Activated B cell treated with CpG ODN at 0.5 μM for 24 hours (primary cell): Measurements from ENCODE around the gene PML. TPM values are rescaled to one million over a fixed set of nuclear protein-coding genes. Genes with fewer than 3 reads are reported as not detected.
"Not testable (repeated sequence)": the region's sequence is repeated elsewhere in the genome, so short reads cannot be mapped to it uniquely, and the experiment has no call there.

ENCODE experiments used
- ATAC-seq: fragments of 200-7000 bp; cut with Tn5 transposase; one replicate; pipeline ENCODE4 v1.10.0; 2021; ENCODE audit warnings: low read depth, mild to moderate bottlenecking, moderate library complexity
- CTCF ChIA-PET: fragments of 350-600 bp; sonication (Branson Sonifier 250); formaldehyde crosslinking; loops from one replicate; lab custom pipeline; 2021; ENCODE audit warnings: antibody characterized with exemption; lab: Charles Lee
- POLR2A ChIA-PET: fragments of 350-600 bp; sonication (Branson Sonifier 250); formaldehyde crosslinking; loops from one replicate; lab custom pipeline; 2021; ENCODE audit warnings: antibody characterized with exemption; lab: Charles Lee
- DNase-seq: peaks from one replicate; pipeline ENCODE4 v3.0.0; 2022
- H3K27ac Mint-ChIP-seq: one replicate; pipeline ENCODE4 v1.8.0; 2020; ENCODE audit warnings: mixed read lengths
- H3K27me3 Mint-ChIP-seq: one replicate; pipeline ENCODE4 v1.8.0; 2021; ENCODE audit warnings: mixed read lengths
- H3K36me3 Mint-ChIP-seq: one replicate; pipeline ENCODE4 v1.8.0; 2021; ENCODE audit warnings: low read depth, mixed read lengths
- H3K4me1 Mint-ChIP-seq: one replicate; pipeline ENCODE4 v1.8.0; 2021; ENCODE audit warnings: mixed read lengths
- H3K4me3 Mint-ChIP-seq: one replicate; pipeline ENCODE4 v1.8.0; 2020; ENCODE audit warnings: mild to moderate bottlenecking, mixed read lengths
- H3K9me3 Mint-ChIP-seq: one replicate; pipeline ENCODE4 v1.8.0; 2020; ENCODE audit warnings: mixed read lengths
- CTCF ChIP-seq: fragments of 200-600 bp; IDR thresholded peaks from one replicate; pipeline ENCODE4 v1.8.0; 2022; ENCODE audit warnings: antibody characterized with exemption, mild to moderate bottlenecking
- intact Hi-C: fragments of 100-400 bp; cut with micrococcal nuclease; formaldehyde crosslinking; loops from one replicate; pipeline ENCODE4 v1.15.1; 2024
- total RNA-seq: library from RNA; stranded (reverse); gene quantifications from 2 replicates; pipeline ENCODE4 v1.2.3, GENCODE V29; 2022

The PML gene
- total RNA-seq, 1 donor from 2014 or later = 62.4 TPM

DNA sequence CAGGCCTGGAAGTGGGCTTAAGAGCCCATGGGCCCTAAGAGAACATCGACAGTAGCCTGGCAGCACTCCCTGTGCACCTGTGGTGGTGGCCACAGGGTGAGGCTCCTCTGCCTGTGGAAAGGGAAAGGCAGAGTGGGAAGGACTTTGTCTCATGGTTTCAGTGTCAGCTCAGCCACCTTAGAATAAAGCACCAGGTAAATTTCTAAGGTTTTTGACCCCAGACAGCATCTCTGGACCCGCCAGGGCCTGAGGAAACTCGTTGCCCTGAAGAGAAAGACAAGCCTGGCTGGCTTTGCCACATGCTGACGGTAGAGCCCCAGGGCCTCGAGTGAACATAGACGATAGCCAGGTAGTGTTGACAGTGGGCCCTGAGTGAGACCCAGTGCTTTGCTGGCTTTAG, 65.7 kb downstream of the PML start:
- Mint-ChIP-seq H3K4me1 (no peaks in the 10 kb centered on the region), H3K9me3 (no peaks in the 10 kb centered on the region), H3K27ac (no peak overlapping the region), H3K4me3 (no peak overlapping the region), H3K27me3 (no peaks in the 10 kb centered on the region), H3K36me3 (peaks cover 4% of the 10 kb centered on the region)
- ATAC-seq (no peak), DNase-seq (no peak)
- POLR2A ChIA-PET = no interaction called here
- intact Hi-C loops = no loop called here
- CTCF ChIA-PET = no interaction called here
- TF ChIP-seq CTCF = no peak

GRCh38 chr15:74062236-74062635, 67.7 kb downstream of the PML start:
- DNase-seq (no peak), ATAC-seq (no peak)
- no peak for TF ChIP-seq CTCF

GRCh38 chr15:74062671-74063070, 68.2 kb downstream of the PML start:
- ATAC-seq (no peak), DNase-seq (no peak)
- Mint-ChIP-seq H3K4me3 (no peak overlapping the region), H3K27ac (no peak overlapping the region), H3K9me3 (no peaks in the 10 kb centered on the region), H3K36me3 (peaks cover 4% of the 10 kb centered on the region), H3K4me1 (no peaks in the 10 kb centered on the region), H3K27me3 (no peaks in the 10 kb centered on the region)
- CTCF ChIA-PET = no interaction called here
- no peak for TF ChIP-seq CTCF
- POLR2A ChIA-PET = no interaction called here
- intact Hi-C loops = no loop called here

More at GRCh38 chr15:74062236-74062635, 67.7 kb downstream of the PML start:
- ChIA-PET POLR2A (no interaction called here), CTCF (no interaction called here)
- Mint-ChIP-seq H3K9me3 (no peaks in the 10 kb centered on the region), H3K4me3 (no peak overlapping the region), H3K36me3 (peaks cover 4% of the 10 kb centered on the region), H3K27ac (no peak overlapping the region), H3K27me3 (no peaks in the 10 kb centered on the region), H3K4me1 (no peaks in the 10 kb centered on the region)
- intact Hi-C loops = no loop called here

DNA sequence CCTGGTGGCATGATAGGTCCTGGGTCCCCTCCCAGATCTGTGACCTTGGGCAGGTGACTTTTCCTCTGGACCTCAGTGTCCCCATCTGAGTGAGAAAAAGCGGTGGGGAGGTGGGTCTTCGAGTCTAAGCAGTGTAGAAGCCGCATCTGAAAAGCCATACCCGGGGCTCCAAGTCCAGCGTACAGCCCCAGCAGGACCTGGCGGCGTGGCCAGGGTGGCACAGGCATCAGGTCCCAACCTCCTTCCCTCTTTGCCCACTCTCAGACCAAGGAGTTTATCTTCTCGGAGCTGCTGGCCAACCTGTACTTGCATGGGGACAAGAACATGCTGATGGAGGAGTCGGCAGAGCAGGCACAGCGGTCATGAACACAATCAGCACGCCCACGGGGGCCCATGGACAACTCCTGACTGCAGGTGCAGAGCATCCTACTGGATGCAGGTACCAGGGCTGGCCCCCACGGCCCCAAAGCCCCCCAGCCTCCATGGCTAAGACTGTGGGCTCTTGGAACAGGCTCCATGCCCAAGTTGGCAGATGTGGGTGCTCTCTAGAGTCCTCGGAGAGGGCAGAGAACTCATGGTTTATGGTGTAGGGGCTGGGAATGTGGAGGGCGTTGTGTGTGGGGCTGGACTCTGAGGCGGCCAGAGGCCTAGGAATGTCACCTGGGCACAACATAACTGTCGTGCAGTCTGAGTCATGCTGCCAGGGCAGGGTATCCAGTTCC, 69.1 kb downstream of the PML start:
- intact Hi-C loops, H3K4me3 Mint-ChIP-seq, CTCF ChIA-PET, H3K4me1 Mint-ChIP-seq, POLR2A ChIA-PET, H3K27ac Mint-ChIP-seq, ATAC-seq, H3K9me3 Mint-ChIP-seq, H3K27me3 Mint-ChIP-seq, DNase-seq, H3K36me3 Mint-ChIP-seq: not testable (repeated sequence)

DNA sequence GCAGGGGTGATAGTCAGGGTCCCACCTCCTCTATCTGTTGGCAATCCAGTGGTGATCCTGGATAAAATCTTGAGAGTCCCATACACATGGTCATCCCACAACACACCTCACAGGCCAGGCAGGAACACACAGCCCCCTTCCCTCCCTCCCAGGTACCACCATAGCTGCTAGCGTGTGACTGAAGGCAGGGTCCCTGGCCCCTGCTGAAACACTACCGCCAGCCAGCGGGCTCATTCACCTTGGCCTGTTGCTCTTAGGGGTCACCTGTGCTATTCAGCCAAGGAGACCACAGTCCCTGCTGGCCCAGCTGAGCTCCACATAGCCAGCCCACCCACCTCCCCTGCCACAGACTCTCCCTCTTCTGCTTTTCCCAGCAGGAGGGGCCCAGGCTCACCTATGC, 69.7 kb downstream of the PML start:
- H3K27ac Mint-ChIP-seq, H3K9me3 Mint-ChIP-seq, H3K27me3 Mint-ChIP-seq, CTCF ChIA-PET, DNase-seq, ATAC-seq, intact Hi-C loops, H3K4me3 Mint-ChIP-seq, H3K36me3 Mint-ChIP-seq, POLR2A ChIA-PET, H3K4me1 Mint-ChIP-seq: not testable (repeated sequence)

GRCh38 chr15:74064822-74065221, 70.3 kb downstream of the PML start:
- H3K36me3 Mint-ChIP-seq, H3K9me3 Mint-ChIP-seq, H3K4me1 Mint-ChIP-seq, H3K27me3 Mint-ChIP-seq, intact Hi-C loops, ATAC-seq, H3K27ac Mint-ChIP-seq, DNase-seq, POLR2A ChIA-PET, CTCF ChIA-PET, H3K4me3 Mint-ChIP-seq: not testable (repeated sequence)
